ENCODE measurements around the gene ZNF474. TPM values are rescaled to one million over a fixed set of nuclear protein-coding genes. Genes with fewer than 3 reads are reported as not detected.

The ZNF474 gene
- total RNA-seq, 3 donors from 2014 or later, result 0.33 to 0.48 (median 0.44) TPM

GRCh38 chr5:122180146-122180712 lies 50.9 kb downstream of the ZNF474 start:
- Histone ChIP-seq H3K27ac (no peak overlapping the region), H3K36me3 (no peaks in the 10 kb centered on the region), H3K27me3 (no peaks in the 10 kb centered on the region), H3K4me3 (no peak overlapping the region), H3K4me1 (no peaks in the 10 kb centered on the region), H3K9me3 (no peaks in the 10 kb centered on the region)
- DNase-seq (ENCODE audit: low spot score in 2 of 2), result no peak
- intact Hi-C loops (cut with DNase I; ENCODE audit: low total_unique reads), result no loop called here
- no peak for TF ChIP-seq POLR2AphosphoS5 (IDR thresholded peaks at IDR 0.05)
- TF ChIP-seq POLR2A (IDR thresholded peaks at IDR 0.05), result no peak
- TF ChIP-seq CTCF (IDR thresholded peaks at IDR 0.05), result no peak

- Histone ChIP-seq H3K9me3 (no peaks in the 10 kb centered on the region), H3K4me3 (no peak overlapping the region), H3K4me1 (no peaks in the 10 kb centered on the region), H3K36me3 (no peaks in the 10 kb centered on the region), H3K27me3 (no peaks in the 10 kb centered on the region), H3K27ac (peak overlapping the region in 1 of 2 donors; percentile 5)
- intact Hi-C loops (cut with DNase I; ENCODE audit: low total_unique reads), result no loop called here
- TF ChIP-seq POLR2A (IDR thresholded peaks at IDR 0.05) (no peak), POLR2AphosphoS5 (IDR thresholded peaks at IDR 0.05) (no peak), CTCF (IDR thresholded peaks at IDR 0.05) (no peak)
- no peak for DNase-seq (ENCODE audit: low spot score in 2 of 2)
Observed at GRCh38 chr5:122180863-122181548, 51.7 kb downstream of the ZNF474 start.

DNA sequence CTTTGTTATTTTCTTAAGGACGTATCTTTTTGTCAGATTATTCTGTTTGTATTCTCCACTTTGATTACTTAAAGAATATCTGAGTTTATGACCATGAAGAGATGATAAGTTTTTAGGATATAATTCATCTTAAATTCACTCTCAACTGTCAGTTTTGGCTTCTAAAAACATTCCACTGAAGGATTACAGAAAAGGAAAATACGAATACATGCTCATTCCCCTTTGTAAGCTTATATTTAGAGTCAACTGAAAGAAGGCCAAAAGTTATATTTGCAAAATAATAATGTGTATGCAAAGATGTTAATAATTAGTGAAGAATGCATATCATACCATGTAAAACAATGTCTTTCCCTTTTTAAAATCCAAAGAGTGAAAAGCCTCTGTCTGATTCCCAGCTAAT lies 52.5 kb downstream of the ZNF474 start:
- no peak overlapping the region for H3K27ac ChIP-seq
- TF ChIP-seq POLR2A (IDR thresholded peaks at IDR 0.05) (no peak), POLR2AphosphoS5 (IDR thresholded peaks at IDR 0.05) (no peak), CTCF (IDR thresholded peaks at IDR 0.05) (no peak)

GRCh38 chr5:122182491-122182921 lies 53.2 kb downstream of the ZNF474 start:
- H3K36me3 ChIP-seq, result no peaks in the 10 kb centered on the region
- peak overlapping the region in 1 of 3 donors; percentile 26 for H3K4me3 ChIP-seq
- H3K9me3 ChIP-seq, result no peaks in the 10 kb centered on the region
- no peaks in the 10 kb centered on the region for H3K4me1 ChIP-seq
- TF ChIP-seq CTCF (IDR thresholded peaks at IDR 0.05) (no peak), POLR2AphosphoS5 (IDR thresholded peaks at IDR 0.05) (peak in 1 of 3 donors; percentile 39), POLR2A (IDR thresholded peaks at IDR 0.05) (no peak)
- no peak for DNase-seq (ENCODE audit: low spot score in 2 of 2)
- intact Hi-C loops (cut with DNase I; ENCODE audit: low total_unique reads), result no loop called here
- H3K27me3 ChIP-seq, result no peaks in the 10 kb centered on the region
- peak overlapping the region; percentile 6 to 76 for H3K27ac ChIP-seq

More for the DNA sequence above, 52.5 kb downstream of the ZNF474 start:
- Histone ChIP-seq H3K4me3 (no peak overlapping the region), H3K27me3 (no peaks in the 10 kb centered on the region), H3K4me1 (no peaks in the 10 kb centered on the region), H3K9me3 (no peaks in the 10 kb centered on the region), H3K36me3 (no peaks in the 10 kb centered on the region)
- no peak for DNase-seq (ENCODE audit: low spot score in 2 of 2)
- intact Hi-C loops (cut with DNase I; ENCODE audit: low total_unique reads), result no loop called here

GRCh38 chr5:122183098-122183787 lies 53.9 kb downstream of the ZNF474 start:
- peak overlapping the region; percentile 6 to 76 for H3K27ac ChIP-seq
- H3K27me3 ChIP-seq, result no peaks in the 10 kb centered on the region
- TF ChIP-seq POLR2A (IDR thresholded peaks at IDR 0.05), result no peak
- TF ChIP-seq POLR2AphosphoS5 (IDR thresholded peaks at IDR 0.05), result no peak
- TF ChIP-seq CTCF (IDR thresholded peaks at IDR 0.05), result no peak
- H3K4me1 ChIP-seq, result no peaks in the 10 kb centered on the region
- peak overlapping the region in 1 of 3 donors; percentile 26 for H3K4me3 ChIP-seq
- peak in 1 of 2 donors; percentile 56 for DNase-seq (ENCODE audit: low spot score in 2 of 2)
- no peaks in the 10 kb centered on the region for H3K9me3 ChIP-seq
- intact Hi-C loops (cut with DNase I; ENCODE audit: low total_unique reads), result no loop called here
- no peaks in the 10 kb centered on the region for H3K36me3 ChIP-seq
